Occipital lobe (tissue), 2 donors: ENCODE results near the gene FBN1. TPM values are rescaled to one million over a fixed set of nuclear protein-coding genes. Genes with fewer than 3 reads are reported as not detected.

ENCODE experiments used
- DNase-seq: peaks from one replicate; lab custom pipeline; 2025; lab: John Stamatoyannopoulos, UW
- total RNA-seq: library from RNA; depleted of rRNA; stranded (reverse); fragments of >200 nt; gene quantifications from one replicate; pipeline ENCODE4 v1.2.3, GENCODE V29; 2014

The FBN1 gene
- total RNA-seq, 1 donor from 2014 or later, result 27.9 TPM

DNA sequence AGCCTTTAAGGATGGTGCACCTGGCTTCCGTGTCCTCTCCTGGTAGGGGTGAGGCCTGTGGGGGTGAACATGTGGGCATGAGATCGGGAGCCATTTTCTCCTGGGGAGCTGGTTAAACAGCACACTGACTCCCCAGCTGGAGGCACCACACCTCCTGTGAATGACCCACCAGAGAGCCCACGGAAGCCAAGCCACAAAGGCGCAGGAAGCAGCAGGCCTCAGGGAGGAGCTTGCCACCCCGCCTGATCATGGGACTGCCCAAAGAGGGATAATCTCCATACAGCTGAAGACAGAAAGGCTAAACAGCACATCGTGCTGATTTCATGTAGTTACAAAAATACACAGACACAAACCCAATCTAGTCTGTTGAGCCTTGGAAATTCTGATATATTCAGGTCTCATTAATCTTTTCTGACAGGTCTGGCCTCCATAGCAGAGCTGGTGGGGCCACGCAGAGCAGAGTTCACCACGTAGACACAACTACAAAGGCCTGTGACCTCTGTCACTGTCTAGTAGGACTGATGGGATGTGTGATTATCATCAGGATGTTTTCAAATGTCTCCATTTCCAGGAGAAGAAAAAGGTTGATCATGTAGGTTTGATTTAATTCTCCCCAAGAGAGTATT, 239.1 kb downstream of the FBN1 start:
- no peak for DNase-seq

DNA sequence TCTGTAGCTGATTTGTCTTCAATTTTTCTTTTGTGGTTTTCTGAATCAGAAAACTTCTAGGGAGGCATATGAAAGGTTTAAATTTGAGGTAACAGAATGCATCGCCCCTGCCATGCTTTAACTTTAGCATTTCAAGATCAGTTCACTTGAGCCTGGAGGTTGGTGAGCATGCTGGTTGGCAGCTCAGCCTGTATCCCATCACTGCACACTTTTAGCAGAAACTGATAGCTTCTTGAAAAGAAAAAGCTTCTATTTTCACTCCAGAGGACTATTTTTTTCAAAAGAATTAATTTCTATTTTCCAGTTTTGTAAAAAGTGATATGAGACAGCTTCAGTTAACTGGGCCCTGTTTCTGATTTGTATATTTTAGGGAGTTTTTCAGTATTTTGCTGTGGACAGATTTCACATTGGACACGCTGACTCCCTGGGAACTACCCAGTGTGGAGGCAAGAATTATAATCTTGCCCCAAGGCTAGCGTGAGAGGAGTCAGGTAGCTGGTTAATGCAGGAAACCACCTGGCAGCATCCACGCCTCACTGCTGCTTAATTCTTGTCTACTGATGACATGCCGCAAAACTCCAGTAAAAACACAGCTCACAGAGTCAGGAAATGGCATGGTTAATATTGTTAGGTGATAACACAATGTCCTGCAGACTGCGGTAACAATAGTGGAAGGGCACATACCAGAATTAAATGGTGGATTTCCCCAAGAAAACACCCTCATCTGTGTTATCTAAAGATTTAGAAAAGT, 242.9 kb downstream of the FBN1 start:
- DNase-seq, result no peak

DNA sequence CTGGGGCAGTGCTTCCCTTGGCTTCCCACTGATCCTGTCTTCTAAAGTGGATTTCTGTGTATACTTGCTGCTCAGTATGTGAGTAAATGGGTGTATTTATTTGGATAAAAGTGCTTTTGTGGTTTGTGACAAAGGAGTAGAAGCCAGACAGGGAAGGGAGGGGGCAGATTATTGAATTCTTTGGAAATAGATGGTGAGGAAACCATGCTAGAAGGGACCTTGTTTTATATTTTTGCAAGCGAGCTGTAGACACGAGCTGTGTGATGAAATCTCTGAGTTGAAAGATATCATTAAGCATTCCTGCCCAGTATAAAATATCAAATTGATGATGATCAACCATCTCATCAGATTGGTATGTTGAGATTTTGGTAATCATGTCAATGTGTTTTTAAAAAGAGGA, 245.4 kb downstream of the FBN1 start:
- DNase-seq, result no peak

DNA sequence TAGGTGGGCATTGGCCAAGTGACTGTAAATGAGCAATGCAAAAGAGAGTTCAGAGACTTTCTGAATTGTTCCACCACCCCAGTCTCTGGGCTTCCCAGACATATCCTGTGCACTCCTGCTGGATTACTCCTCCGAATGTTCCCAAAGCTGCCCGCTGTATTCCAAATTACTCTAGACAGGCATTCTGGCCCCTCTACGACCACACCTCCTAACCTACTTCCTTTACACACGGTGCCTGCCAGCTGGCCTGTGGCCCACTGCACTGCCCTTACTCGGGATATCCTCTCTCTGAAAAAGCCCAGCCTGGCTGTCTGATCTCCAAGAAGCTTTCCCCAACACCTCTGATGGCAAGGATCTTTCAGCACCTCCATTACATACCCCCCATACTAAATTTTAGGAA, 247.7 kb downstream of the FBN1 start:
- no peak for DNase-seq

DNA sequence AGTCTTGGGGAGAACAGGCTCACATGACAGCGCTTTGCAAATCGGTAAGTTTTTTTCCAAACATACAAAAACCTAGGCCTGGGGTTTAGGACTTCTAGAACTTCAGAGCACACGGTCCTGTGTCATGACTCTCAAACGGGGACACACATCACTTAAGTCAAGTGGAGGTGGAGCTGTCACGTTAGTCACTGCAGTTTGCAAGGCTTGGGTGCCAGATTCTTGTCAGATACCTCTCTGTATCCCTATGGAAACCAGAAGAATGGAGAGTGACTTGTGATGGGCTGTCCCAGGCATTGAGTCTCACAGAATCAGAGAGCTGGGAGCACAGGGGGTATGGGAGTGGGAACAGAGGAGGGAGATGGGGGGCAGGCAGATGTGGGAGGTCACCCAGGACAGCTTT, 249.5 kb downstream of the FBN1 start:
- no peak for DNase-seq

DNA sequence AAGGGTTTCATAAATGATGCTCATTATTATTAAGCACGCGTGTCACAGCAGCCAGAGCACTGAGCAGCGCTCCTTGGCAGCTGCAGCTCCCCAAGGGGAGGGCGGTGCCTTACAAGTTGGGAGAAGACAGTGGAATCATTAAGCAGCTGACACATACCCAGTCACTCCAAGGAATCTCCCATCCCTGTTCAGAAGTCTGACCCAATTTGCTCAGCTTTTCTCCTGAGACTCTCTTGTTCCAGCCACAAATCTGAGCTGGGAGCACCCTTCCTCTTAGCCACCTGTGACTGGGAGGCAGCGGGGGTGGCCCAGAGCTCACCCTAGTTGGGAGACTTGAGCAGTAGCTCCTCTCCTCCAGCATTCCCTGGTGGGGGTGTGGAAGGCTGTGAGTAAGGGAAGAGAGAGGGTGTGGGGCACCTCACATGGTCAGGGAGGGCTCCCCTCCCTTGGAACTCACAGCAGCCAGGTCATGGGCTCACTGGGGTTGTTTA, 249.9 kb downstream of the FBN1 start:
- DNase-seq, result no peak

DNA sequence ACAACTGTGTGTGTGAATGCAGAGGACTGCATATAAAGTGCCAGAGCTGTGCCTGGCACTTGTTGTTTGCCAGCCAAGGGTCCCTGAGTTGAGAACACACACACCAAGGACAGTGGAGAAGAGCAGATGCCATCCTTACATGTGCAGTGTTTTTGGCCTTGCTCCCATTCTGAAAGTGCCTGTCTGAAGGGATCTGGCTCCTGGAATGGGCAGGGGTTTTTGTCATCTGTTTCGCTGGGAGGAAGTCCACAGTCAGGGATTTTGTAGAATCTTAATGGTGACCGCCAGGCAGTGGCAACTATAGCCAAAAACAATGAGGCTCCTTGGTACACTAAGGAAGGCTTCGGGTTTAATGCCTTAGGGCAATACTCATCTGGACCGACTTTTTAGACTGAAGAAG, 250.5 kb downstream of the FBN1 start:
- DNase-seq, result no peak

DNA sequence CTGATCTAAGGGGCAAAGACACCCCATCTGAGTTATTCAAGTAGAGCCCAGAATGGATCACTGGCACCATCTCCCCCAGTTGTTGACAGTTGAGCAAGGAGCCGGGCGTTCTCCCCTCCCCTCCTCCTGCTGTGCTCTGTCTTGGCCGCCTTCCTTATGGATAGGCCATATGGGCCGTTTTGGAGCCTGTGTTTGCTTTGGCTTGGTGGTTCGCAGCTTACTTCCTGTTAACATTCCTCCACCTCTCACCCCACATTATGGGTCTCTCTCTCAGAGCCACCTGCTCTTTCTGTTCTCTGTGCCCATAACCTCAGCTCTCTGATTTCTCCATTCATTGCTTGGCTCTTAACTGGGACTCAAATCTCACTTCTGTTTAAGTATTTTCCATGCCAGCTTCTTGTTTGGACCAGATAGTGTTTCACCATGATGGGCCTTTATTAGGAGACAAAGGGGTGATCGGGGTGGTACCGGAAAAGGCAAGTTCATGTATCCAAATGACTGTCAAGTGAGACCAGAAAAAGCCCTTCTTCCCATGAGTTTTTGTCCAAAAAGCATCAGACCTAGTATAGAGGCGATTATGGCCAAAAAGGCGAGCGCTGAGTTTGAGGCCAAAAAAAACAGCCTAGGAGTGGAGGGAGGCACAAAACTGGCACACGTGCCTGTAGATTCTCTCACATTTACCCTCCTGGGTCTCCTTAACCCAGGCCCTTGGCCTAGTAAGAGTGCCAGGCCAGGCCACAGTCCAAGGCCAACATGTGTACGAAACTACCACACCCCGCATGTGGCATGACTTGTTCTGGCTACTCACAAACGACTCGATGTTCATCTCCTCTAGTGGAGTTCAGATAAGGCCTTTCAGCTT, 251.6 kb downstream of the FBN1 start:
- DNase-seq, result no peak

DNA sequence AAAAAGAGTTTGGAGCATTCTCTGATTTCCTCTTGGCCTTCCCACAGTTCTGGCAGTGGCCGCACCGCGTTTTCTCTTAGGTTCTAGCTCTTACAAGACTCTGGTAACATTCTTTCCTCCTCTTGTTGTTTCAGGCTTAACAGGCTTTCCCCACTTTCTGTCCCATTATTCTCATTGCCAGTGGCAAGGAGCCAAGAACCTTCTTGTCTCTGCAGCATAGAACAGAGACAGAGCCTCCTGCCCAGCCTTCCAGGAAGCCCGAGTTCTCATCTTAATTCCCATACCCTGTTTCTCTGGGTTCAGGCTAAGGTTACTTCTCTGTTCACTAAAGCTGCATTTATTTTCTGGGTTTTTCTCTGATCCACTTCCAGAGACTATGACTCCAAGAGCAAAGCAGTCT, 253.2 kb downstream of the FBN1 start:
- DNase-seq, result no peak

DNA sequence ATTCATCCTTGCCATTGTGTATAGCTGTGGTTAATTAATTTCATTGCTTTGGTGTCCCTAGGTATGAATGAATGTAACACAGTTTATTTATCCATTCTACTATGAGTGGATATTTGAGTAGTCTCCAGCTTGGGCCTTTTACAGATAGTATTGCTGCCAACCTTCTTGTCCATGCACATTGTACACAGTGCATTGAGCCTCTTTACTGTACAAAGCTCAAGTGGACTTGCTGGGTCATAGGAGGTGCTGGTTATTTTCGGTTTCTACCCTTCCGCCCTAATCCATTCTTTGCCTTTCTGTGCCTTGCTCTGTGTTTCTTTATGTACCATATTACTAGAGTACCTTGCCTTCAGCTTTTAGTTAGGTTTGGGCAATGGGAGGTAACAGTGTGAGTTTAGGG, 253.6 kb downstream of the FBN1 start:
- no peak for DNase-seq

DNA sequence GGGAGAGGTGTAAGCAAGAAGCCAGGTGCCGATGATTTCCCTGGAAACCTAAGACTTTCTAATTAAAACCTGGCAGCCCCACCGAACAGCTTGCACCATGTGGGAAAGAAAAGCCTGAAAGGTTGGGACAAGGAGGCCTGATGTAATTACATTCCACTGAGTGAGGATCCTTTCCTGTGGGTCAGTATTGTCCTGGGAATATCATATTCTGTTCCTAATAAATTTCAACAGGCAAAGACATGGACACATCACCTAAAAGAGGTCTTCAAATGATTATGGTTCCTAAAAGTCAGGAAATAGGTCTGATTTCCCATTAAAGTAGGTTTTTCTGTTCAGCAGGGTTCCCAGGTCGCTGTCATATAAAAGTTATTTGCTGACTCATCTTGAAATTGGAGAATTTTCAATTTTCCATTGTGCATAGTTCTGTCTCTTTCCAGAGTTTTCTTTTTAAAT, 255.8 kb downstream of the FBN1 start:
- no peak for DNase-seq

DNA sequence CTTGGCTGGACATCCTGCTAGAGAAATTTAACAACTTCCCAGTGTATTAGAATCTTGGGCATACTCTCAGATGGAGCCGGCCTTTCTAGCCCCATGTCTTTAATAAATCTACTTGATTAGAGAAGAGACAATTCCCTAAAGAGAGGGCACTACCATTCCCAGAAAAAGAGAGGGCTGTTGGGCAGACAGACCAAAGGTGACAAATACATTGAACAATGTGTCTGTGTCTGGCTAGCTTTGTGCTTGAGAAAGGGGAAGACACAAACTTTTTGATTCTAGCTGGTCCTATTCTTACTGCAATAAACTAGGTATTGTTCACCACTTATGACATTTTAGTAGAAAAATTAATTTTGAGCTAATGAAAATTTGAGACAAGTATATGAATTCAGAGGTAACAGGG, 256.6 kb downstream of the FBN1 start:
- no peak for DNase-seq

DNA sequence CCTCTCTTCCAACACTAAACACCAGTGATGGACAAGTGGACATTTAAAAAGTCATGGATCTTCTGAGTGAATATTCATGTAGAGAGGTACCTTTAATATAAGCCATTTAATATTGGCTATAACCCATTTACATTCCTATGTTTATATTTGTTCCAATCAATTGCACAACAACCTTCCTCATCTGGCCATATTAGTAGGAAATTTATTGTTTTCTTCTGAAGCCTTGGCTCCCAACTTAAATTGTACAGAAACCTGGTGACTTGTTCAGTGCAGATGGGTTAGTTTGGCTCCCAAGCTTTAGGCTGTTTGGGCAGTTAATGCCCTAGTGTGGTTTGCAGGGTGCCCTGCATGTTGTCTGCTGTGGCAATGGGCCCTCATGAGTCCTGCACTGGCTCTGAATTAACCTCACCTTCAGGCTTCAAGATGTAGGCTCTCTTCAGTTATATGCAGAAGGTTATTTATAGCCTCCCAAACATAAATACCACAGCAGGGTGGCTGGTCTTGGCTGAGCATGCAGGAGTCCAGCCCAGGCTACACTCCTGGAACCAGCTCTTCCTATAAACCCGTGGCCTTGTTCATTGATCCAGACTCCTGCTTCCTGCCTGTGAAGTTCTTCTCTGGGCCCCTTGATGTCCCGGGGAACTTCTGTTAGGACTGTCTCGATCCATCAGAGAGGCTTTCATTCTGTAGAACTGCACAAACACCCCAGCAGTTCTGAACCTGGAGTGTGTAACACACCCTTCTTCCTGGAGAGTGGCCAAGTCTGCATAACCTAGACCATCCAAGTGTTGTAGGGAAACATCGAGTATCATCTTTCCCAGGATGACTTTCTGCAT, 257.3 kb downstream of the FBN1 start:
- no peak for DNase-seq

DNA sequence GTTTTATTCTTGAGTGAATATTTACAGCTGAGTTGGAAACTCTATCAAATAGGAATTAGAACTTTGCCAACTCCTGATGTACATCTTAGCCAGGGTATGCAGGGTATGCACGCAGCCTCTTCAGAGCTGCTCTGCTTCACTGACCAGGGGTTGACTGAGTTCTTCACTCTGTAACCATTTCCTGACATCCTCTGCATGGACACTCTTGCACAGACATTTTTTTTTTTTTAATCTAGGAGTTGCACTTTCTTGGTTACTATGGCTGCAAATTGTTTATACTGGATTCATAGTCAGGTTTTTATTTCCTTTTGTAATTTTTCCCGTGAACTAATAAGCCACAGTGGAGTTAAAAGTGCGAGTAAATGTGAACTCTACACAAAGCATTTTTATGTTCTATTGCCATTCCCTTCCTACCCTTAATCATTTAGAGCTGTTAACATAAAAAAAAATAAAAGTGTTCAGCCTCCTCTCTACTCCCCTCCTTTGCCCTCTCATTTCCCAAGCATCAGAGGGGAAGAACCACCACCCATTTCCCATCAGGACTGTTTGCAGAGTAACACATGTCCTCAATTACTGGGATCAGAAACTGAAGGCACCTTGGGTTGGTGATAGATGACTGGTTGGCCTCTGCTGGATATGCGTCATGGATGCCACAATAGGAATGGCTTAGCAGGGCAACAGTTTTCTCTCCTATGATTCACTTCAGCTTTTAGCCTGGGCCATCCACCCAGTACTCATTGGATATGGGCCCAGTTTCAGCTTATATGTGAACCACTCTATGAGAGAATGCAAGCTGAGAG, 260.3 kb downstream of the FBN1 start:
- DNase-seq, result no peak

DNA sequence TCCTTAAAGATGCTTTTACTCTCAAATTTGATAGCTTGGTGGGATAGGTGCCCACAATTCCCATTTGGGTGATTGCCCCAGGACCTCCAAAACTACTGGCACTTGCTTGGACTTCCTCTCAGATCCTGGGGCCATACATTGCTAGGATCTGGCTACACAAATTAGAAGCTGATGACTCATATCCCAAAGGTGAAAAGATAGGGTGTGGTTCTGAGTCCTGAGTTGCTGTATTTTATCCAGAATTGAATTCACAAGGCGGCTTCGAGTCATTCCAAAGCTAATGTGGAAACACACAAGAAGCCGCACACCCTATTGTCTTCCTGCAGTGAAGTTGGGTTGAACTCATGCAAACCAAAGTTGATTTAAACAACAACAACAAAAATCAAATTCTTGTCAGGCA, 260.9 kb downstream of the FBN1 start:
- no peak for DNase-seq

DNA sequence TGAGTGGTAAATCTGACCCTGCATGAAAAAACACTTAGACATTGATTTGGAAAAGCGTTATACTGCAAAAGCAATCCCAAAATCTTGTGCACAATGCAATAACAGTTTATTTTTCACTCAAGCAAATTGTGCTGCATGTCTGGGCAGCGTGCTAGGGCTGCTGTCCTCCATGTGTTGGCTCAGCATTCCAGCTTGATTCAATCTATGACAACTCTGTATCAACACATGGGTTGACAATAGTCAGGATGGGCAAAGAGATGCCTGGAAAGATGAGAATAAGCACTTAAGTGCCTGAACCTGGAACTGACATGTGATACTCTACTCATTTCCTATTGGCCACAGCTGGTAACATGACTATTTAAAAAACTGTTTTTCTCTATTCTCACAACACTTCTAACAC, 262.5 kb downstream of the FBN1 start:
- no peak for DNase-seq

DNA sequence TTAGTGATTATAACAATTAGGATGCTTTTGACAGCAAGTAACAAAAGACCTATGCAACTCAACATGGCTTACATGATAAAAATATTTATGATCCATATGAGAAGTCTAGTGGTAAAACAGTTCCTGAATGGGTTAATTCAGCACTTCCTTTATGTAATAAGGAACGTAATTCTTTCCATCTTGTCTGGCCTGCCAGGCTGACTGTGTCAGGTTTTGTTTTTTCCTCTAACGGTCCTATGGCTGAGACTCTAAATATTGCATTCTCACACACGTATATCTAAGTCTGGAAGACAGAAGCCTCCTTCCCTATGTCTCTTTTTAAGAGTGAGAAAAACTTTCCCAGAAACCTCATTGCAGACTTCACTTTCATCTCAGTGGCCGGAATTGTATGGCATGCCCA, 263.6 kb downstream of the FBN1 start:
- DNase-seq, result no peak

DNA sequence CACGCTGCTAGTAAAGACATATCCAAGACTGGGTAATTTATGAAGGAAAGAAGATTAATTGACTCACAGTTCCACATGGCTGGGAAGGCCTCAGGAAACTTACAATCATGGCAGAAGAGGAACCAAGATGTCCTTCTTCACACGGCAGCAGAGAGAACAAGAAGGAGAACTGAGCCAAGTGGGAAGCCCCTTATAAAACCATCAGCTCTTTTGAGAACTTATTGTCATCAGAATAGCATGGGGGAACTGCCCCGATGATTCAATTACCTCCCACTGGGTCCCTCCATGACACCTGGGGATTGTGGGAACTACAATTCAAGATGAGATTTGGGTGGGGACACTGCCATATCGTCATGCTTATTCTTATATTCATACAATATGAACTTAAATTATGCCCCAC, 265.3 kb downstream of the FBN1 start:
- no peak for DNase-seq

DNA sequence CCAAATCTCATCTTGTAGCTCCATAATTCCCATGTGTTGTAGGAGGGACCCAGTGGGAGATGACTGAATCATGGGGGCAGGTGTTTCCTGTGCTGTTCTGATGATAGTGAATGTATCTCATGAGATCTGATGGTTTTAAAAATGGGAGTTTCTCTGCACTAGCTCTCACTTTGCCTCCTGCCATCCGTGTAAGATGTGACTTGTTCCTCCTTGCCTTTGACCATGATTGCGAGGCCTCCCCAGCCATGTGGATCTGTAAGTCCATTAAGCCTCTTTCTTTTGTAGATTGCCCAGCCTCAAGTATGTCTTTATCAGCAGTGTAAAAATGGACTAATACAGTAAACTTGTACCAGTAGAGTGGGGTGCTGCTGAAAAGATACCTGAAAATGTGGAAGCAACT, 269.7 kb downstream of the FBN1 start:
- DNase-seq, result no peak

DNA sequence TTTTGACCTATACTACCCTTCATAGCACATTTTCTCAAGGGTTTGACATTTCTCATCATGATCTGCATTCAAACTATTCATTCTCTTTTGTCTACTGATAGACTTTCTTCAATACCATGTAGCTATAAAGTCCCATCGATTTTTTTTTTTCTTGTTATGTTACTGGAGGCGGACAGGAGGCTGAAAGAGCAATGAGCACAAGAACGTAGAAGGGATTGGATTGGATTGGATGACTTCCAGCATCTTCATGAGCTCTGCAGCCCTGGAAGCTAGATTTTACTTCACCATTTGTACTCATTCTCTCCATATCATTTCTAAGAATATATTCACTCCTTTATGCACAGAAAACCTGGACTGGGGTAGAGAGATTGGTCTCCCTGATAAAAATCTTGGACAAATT, 271.0 kb downstream of the FBN1 start:
- no peak for DNase-seq
